ENCODE results near the gene ABCC1. TPM values are rescaled to one million over a fixed set of nuclear protein-coding genes. Genes with fewer than 3 reads are reported as not detected.
"Not testable (repeated sequence)": the region's sequence is repeated elsewhere in the genome, so short reads cannot be mapped to it uniquely, and the experiment has no call there.

ABCC1 gene
- polyA plus RNA-seq, 1 donor (not counting 4 experiments of a cell fraction or from before 2014, with no cell fraction given) = 19.4 TPM

- no peaks in the 10 kb centered on the region for H3K9me1 ChIP-seq (ENCODE audit: control insufficient read depth, extremely low read depth, insufficient read depth, low read length)
- no peak for FAIRE-seq
- H3K36me3 ChIP-seq (ENCODE audit: control insufficient read depth in 2 of 2, extremely low read depth in 1 of 2, insufficient read depth in 2 of 2, low read length in 2 of 2) = peaks cover 25 to 30% of the 10 kb centered on the region in 2 experiments
- TF ChIP-seq EZH2 (IDR thresholded peaks at IDR 0.05; ENCODE audit: low read length) = no peak
- no peak for TF ChIP-seq CTCF (optimal IDR thresholded peaks at IDR 0.05 in 1 of 3, IDR thresholded peaks at IDR 0.05 in 1 of 3, conservative IDR thresholded peaks at IDR 0.05 in 1 of 3; ENCODE audit: extremely low read depth in 1 of 3, insufficient read depth in 2 of 3, low read length in 3 of 3)
- H3K4me2 ChIP-seq (ENCODE audit: control insufficient read depth, extremely low read depth, insufficient read depth, low read depth, low read length) = no peak overlapping the region
- dilution Hi-C loops (cut with MboI; ENCODE audit: extremely low pct_ligation_motif_present, low sequenced_read_pairs) = no loop called here
- peaks cover 2% of the 10 kb centered on the region for H4K20me1 ChIP-seq (ENCODE audit: control insufficient read depth, extremely low read depth, insufficient read depth, low read length)
- no peaks in the 10 kb centered on the region for H3K79me2 ChIP-seq (ENCODE audit: control insufficient read depth, insufficient read depth, low read length)
- H3K4me3 ChIP-seq (ENCODE audit: control insufficient read depth in 2 of 3, extremely low read depth in 1 of 3, insufficient read depth in 2 of 3, low read depth in 1 of 3, low read length in 3 of 3) = no peak overlapping the region
- H3K27me3 ChIP-seq (ENCODE audit: control insufficient read depth, extremely low read depth, insufficient read depth, low read length) = no peaks in the 10 kb centered on the region
- H3K27ac ChIP-seq (ENCODE audit: control insufficient read depth, insufficient read depth, low read length) = no peak overlapping the region
- DNase-seq (ENCODE audit: low read depth, low spot score) = no peak
- H3K4me1 ChIP-seq (ENCODE audit: control insufficient read depth, extremely low read depth, insufficient read depth, low read length) = no peaks in the 10 kb centered on the region
- H2AFZ ChIP-seq (ENCODE audit: control insufficient read depth, low read length) = no peak overlapping the region
- H3K9ac ChIP-seq (ENCODE audit: control insufficient read depth, extremely low read depth, insufficient read depth, low read length) = no peak overlapping the region
- no peaks in the 10 kb centered on the region for H3K9me3 ChIP-seq (ENCODE audit: control insufficient read depth, low read depth, low read length)
Measured at GRCh38 chr16:16102738-16103137, 153.3 kb downstream of the ABCC1 start.

GRCh38 chr16:16104132-16104803 is 154.9 kb downstream of the ABCC1 start:
- H3K4me1 ChIP-seq (ENCODE audit: control insufficient read depth, extremely low read depth, insufficient read depth, low read length); H3K27me3 ChIP-seq (ENCODE audit: control insufficient read depth, extremely low read depth, insufficient read depth, low read length); H4K20me1 ChIP-seq (ENCODE audit: control insufficient read depth, extremely low read depth, insufficient read depth, low read length); H3K9me1 ChIP-seq (ENCODE audit: control insufficient read depth, extremely low read depth, insufficient read depth, low read length); H3K4me2 ChIP-seq (ENCODE audit: control insufficient read depth, extremely low read depth, insufficient read depth, low read depth, low read length); H3K9me3 ChIP-seq (ENCODE audit: control insufficient read depth, low read depth, low read length); FAIRE-seq; DNase-seq (ENCODE audit: low read depth, low spot score); H3K9ac ChIP-seq (ENCODE audit: control insufficient read depth, extremely low read depth, insufficient read depth, low read length); H3K4me3 ChIP-seq (ENCODE audit: control insufficient read depth in 2 of 3, extremely low read depth in 1 of 3, insufficient read depth in 2 of 3, low read depth in 1 of 3, low read length in 3 of 3); H3K27ac ChIP-seq (ENCODE audit: control insufficient read depth, insufficient read depth, low read length); H2AFZ ChIP-seq (ENCODE audit: control insufficient read depth, low read length); dilution Hi-C loops (cut with MboI; ENCODE audit: extremely low pct_ligation_motif_present, low sequenced_read_pairs); H3K79me2 ChIP-seq (ENCODE audit: control insufficient read depth, insufficient read depth, low read length): not testable (repeated sequence)
- peaks cover 23 to 26% of the 10 kb centered on the region in 2 experiments for H3K36me3 ChIP-seq (ENCODE audit: control insufficient read depth in 2 of 2, extremely low read depth in 1 of 2, insufficient read depth in 2 of 2, low read length in 2 of 2)

GRCh38 chr16:16104804-16105141 is 155.4 kb downstream of the ABCC1 start:
- H3K9ac ChIP-seq (ENCODE audit: control insufficient read depth, extremely low read depth, insufficient read depth, low read length); dilution Hi-C loops (cut with MboI; ENCODE audit: extremely low pct_ligation_motif_present, low sequenced_read_pairs); H3K9me3 ChIP-seq (ENCODE audit: control insufficient read depth, low read depth, low read length); H4K20me1 ChIP-seq (ENCODE audit: control insufficient read depth, extremely low read depth, insufficient read depth, low read length); H3K27me3 ChIP-seq (ENCODE audit: control insufficient read depth, extremely low read depth, insufficient read depth, low read length); H3K4me2 ChIP-seq (ENCODE audit: control insufficient read depth, extremely low read depth, insufficient read depth, low read depth, low read length); H3K4me3 ChIP-seq (ENCODE audit: control insufficient read depth in 2 of 3, extremely low read depth in 1 of 3, insufficient read depth in 2 of 3, low read depth in 1 of 3, low read length in 3 of 3); H3K27ac ChIP-seq (ENCODE audit: control insufficient read depth, insufficient read depth, low read length); FAIRE-seq; H3K9me1 ChIP-seq (ENCODE audit: control insufficient read depth, extremely low read depth, insufficient read depth, low read length); H3K79me2 ChIP-seq (ENCODE audit: control insufficient read depth, insufficient read depth, low read length); H2AFZ ChIP-seq (ENCODE audit: control insufficient read depth, low read length); DNase-seq (ENCODE audit: low read depth, low spot score); H3K4me1 ChIP-seq (ENCODE audit: control insufficient read depth, extremely low read depth, insufficient read depth, low read length): not testable (repeated sequence)
- peaks cover 23 to 26% of the 10 kb centered on the region in 2 experiments for H3K36me3 ChIP-seq (ENCODE audit: control insufficient read depth in 2 of 2, extremely low read depth in 1 of 2, insufficient read depth in 2 of 2, low read length in 2 of 2)
